IMR-90 (cell line): ENCODE data around the gene COG4. TPM values are rescaled to one million over a fixed set of nuclear protein-coding genes. Genes with fewer than 3 reads are reported as not detected.
A peak's percentile ranks its signal among the peaks of the same experiment; 100 is the strongest.

Source experiments
- ATAC-seq: fragments of 200-7000 bp; cut with Tn5 transposase; 2 replicates; pipeline ENCODE4 v1.9.1; 2020; ENCODE audit warnings: low read depth, mild to moderate bottlenecking, moderate library complexity
- BruUV-seq: library from RNA; stranded (reverse); fragments of 400-500 nt; replicated peaks from 2 replicates; lab custom pipeline; 2021; lab: Mats Ljungman, UMichigan
- CTCF ChIA-PET: fragments of 300-600 bp; formaldehyde crosslinking; extraction: SDS; loops from one replicate; lab custom pipeline; 2021; ENCODE audit warnings: antibody characterized with exemption; lab: Yijun Ruan, JAX
- POLR2A ChIA-PET: fragments of 300-600 bp; sonication (Branson Sonifier 250); formaldehyde crosslinking; loops from one replicate; lab custom pipeline; 2022; ENCODE audit warnings: antibody characterized with exemption; ENCODE audit not compliant: unreplicated experiment; lab: Charles Lee
- DNase-seq: peaks from one replicate; pipeline ENCODE4 v3.0.0; 2013
- H2AFZ ChIP-seq: replicated peaks from 2 replicates; pipeline ENCODE3; 2013; ENCODE audit warnings: low read length, mild to moderate bottlenecking; ENCODE audit not compliant: poor library complexity
- H2AK5ac ChIP-seq: 2 replicates; pipeline ENCODE4 v1.6.1; 2013; ENCODE audit warnings: low read depth, low read length, inconsistent platforms
- H2AK9ac ChIP-seq: replicated peaks from 2 replicates; pipeline ENCODE3; 2013; ENCODE audit warnings: mild to moderate bottlenecking, low read depth, low read length, moderate library complexity; ENCODE audit not compliant: poor library complexity
- H2BK120ac ChIP-seq: 2 replicates; pipeline ENCODE4 v1.6.1; 2013; ENCODE audit warnings: low read depth, low read length, inconsistent platforms
- H2BK15ac ChIP-seq: 3 replicates; pipeline ENCODE4 v1.6.1; 2013; ENCODE audit warnings: low read depth, low read length, inconsistent platforms
- H2BK20ac ChIP-seq: 2 replicates; pipeline ENCODE4 v1.6.1; 2013; ENCODE audit warnings: low read depth, mild to moderate bottlenecking, inconsistent platforms, low read length, moderate library complexity
- H2BK5ac ChIP-seq: 2 replicates; pipeline ENCODE4 v1.6.1; 2013; ENCODE audit warnings: mild to moderate bottlenecking, low read depth, low read length, inconsistent platforms; ENCODE audit not compliant: poor library complexity, severe bottlenecking
- H3K14ac ChIP-seq: replicated peaks from 2 replicates; pipeline ENCODE4 v1.6.1; 2013; ENCODE audit warnings: low read depth, low read length, inconsistent platforms
- H3K18ac ChIP-seq: 2 replicates; pipeline ENCODE4 v1.6.1; 2013; ENCODE audit warnings: low read depth, low read length, control low read depth
- H3K23ac ChIP-seq: 2 replicates; pipeline ENCODE4 v1.6.1; 2013; ENCODE audit warnings: low read depth, low read length, inconsistent platforms
- H3K27ac ChIP-seq: 2 replicates; pipeline ENCODE4 v1.5.1; 2013; ENCODE audit warnings: mild to moderate bottlenecking, control low read depth, low read length; ENCODE audit not compliant: insufficient read depth
- H3K27me3 ChIP-seq: 2 replicates; pipeline ENCODE4 v1.6.1; 2013; ENCODE audit warnings: low read length; ENCODE audit not compliant: control insufficient read depth, insufficient read depth
- H3K36me3 ChIP-seq: 2 replicates; pipeline ENCODE4 v1.6.1; 2013; ENCODE audit warnings: low read length, mixed read lengths; ENCODE audit not compliant: control insufficient read depth, insufficient read depth
- H3K4ac ChIP-seq: 2 replicates; pipeline ENCODE4 v1.6.1; 2013; ENCODE audit warnings: low read depth, low read length, inconsistent platforms
- H3K4me1 ChIP-seq: 2 replicates; pipeline ENCODE4 v1.6.1; 2013; ENCODE audit warnings: low read length, mixed read lengths; ENCODE audit not compliant: control insufficient read depth, insufficient read depth
- H3K4me2 ChIP-seq: 2 replicates; pipeline ENCODE4 v1.6.1; 2013; ENCODE audit warnings: low read depth, mild to moderate bottlenecking, control low read depth, low read length, moderate library complexity
- H3K4me3 ChIP-seq: 2 replicates; pipeline ENCODE4 v1.5.1; 2013; ENCODE audit warnings: low read depth, mild to moderate bottlenecking, control low read depth, low read length, moderate library complexity; ENCODE audit not compliant: insufficient read depth
- H3K56ac ChIP-seq: 2 replicates; pipeline ENCODE4 v1.6.1; 2013; ENCODE audit warnings: low read length, inconsistent platforms; ENCODE audit not compliant: insufficient read depth; ENCODE audit errors: extremely low read depth
- H3K79me1 ChIP-seq, 2 experiments: 2 replicates each; pipeline ENCODE4 v1.6.1; 2013; ENCODE audit warnings: low read length in 2 of 2, inconsistent platforms in 1 of 2, low read depth in 1 of 2
- H3K9ac ChIP-seq: 2 replicates; pipeline ENCODE4 v1.6.1; 2013; ENCODE audit warnings: low read depth, low read length, control low read depth
- H3K9me1 ChIP-seq: 2 replicates; pipeline ENCODE4 v1.6.1; 2013; ENCODE audit warnings: low read length, inconsistent platforms; ENCODE audit not compliant: insufficient read depth
- H3K9me3 ChIP-seq: 2 replicates; pipeline ENCODE4 v1.6.1; 2013; ENCODE audit warnings: low read length; ENCODE audit not compliant: control insufficient read depth, insufficient read depth
- H4K20me1 ChIP-seq: 2 replicates; pipeline ENCODE4 v1.6.1; 2013; ENCODE audit warnings: low read length, inconsistent platforms; ENCODE audit not compliant: insufficient read depth
- H4K5ac ChIP-seq: 2 replicates; pipeline ENCODE4 v1.6.1; 2013; ENCODE audit warnings: mild to moderate bottlenecking, low read depth, low read length, control low read depth
- H4K8ac ChIP-seq, 2 experiments: 2 replicates each; pipeline ENCODE4 v1.6.1; 2013; ENCODE audit warnings: low read depth in 2 of 2, low read length in 2 of 2, control low read depth in 1 of 2, inconsistent platforms in 1 of 2
- H4K91ac ChIP-seq: 2 replicates; pipeline ENCODE4 v1.6.1; 2013; ENCODE audit warnings: low read depth, low read length, inconsistent platforms; ENCODE audit not compliant: insufficient read depth
- CEBPB ChIP-seq: IDR thresholded peaks from 2 replicates; pipeline ENCODE4 v1.6.1; 2012; ENCODE audit warnings: low read depth, low read length, improper control_type of control experiment
- MAZ ChIP-seq: IDR thresholded peaks from 2 replicates; pipeline ENCODE4 v1.6.1; 2012; ENCODE audit warnings: low read depth, mild to moderate bottlenecking, low read length, improper control_type of control experiment, moderate library complexity, borderline replicate concordance
- WGBS, 2 experiments: methylation state at CpG; one replicate each; pipeline versions ENCODE4 v1.1.5 to v1.1.7; 2013; ENCODE audit warnings: missing lambda C conversion rate in 2 of 2; ENCODE audit not compliant: insufficient read length in 1 of 2; ENCODE audit errors: extremely low coverage in 2 of 2; 5-methylcytosine and 5-hydroxymethylcytosine counted together
- dilution Hi-C: fragments of 300-500 bp; cut with HindIII; formaldehyde crosslinking; loops from one replicate; pipeline ENCODE4 v1.14.3; 2018; ENCODE audit warnings: low sequenced_read_pairs; ENCODE audit not compliant: unreplicated experiment
- in situ Hi-C: fragments of 300-500 bp; cut with MboI; formaldehyde crosslinking; loops from 3 replicates; pipeline ENCODE4 v1.14.3; 2019; ENCODE audit warnings: low sequenced_read_pairs, inconsistent platforms, mixed read lengths
- intact Hi-C: fragments of 100-400 bp; cut with micrococcal nuclease; formaldehyde crosslinking; loops from 2 replicates; pipeline ENCODE4 v1.10.0; 2022
- polyA plus RNA-seq, 3 experiments: library from polyadenylated mRNA; depleted of rRNA; stranded (reverse); fragments of >200 nt; gene quantifications; 2 replicates each; pipeline ENCODE4 v1.2.3, GENCODE V29; 2012; ENCODE audit warnings: low replicate concordance in 1 of 3
- total RNA-seq: library from RNA; depleted of rRNA; stranded (reverse); fragments of >200 nt; gene quantifications from 2 replicates; pipeline ENCODE4 v1.2.3, GENCODE V29; 2012

COG4 gene
- total and polyA plus RNA-seq, 2 of the 4 experiments (the other 2 are of a cell fraction) = 47.5 to 96.1 TPM

DNA sequence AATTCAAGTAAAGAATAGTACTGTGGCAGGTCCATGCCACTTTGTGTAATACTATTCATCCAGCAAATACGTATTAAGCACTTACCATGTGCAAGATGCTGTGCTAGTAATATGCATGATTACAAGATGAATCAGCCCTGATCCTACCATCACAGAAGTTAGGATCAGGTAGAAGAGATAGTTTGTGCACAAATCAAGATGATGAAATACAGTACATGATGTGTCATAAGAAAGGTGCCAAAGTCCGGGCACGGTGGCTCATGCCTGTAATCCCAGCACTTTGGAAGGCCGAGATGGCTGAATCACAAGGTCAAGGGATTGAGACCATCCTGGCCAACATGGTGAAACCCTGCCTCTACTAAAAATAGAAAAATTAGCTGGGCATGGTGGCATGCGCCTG is 10.9 kb downstream of the COG4 start:
- ATAC-seq = no peak
- Histone ChIP-seq H3K9ac (no peak overlapping the region), H3K4me2 (no peak overlapping the region), H3K27ac (no peak overlapping the region), H4K91ac (no peak overlapping the region), H3K27me3 (no peaks in the 10 kb centered on the region), H4K8ac (no peak overlapping the region), H2BK20ac (no peak overlapping the region), H3K4me1 (no peaks in the 10 kb centered on the region; the same call in 1 of the 2 replicates), H3K4ac (no peak overlapping the region), H3K79me1 (peaks cover 0 to 4% of the 10 kb centered on the region in 2 experiments; a peak in 2 of 4 replicates), H2AK9ac (no peak overlapping the region), H3K14ac (no peak overlapping the region), H2BK15ac (no peak overlapping the region), H2AFZ (no peak overlapping the region), H3K9me3 (no peaks in the 10 kb centered on the region), H4K20me1 (no peaks in the 10 kb centered on the region), H4K5ac (no peak overlapping the region), H3K18ac (no peak overlapping the region), H3K56ac (no peak overlapping the region), H3K36me3 (peaks cover 48% of the 10 kb centered on the region), H2AK5ac (no peak overlapping the region), H2BK120ac (no peak overlapping the region), H2BK5ac (no peak overlapping the region), H3K9me1 (peaks cover 4% of the 10 kb centered on the region), H3K23ac (no peak overlapping the region), H3K4me3 (no peak overlapping the region)
- no peak for TF ChIP-seq MAZ
- peak; percentile 67 for TF ChIP-seq CEBPB
- WGBS, 2 experiments = 80% methylated on average over 1 of the region's 5 CpGs; no CpG with 5 or more reads in 1 of the 2 experiments
- ChIA-PET POLR2A (no interaction called here), CTCF (no interaction called here)
- in situ Hi-C loops (no loop called here), intact Hi-C loops (no loop called here), dilution Hi-C loops (no loop called here)
- no TSS peak for BruUV-seq
- DNase-seq = peak; percentile 59
